ENCODE measurements around the gene USP7. TPM values are rescaled to one million over a fixed set of nuclear protein-coding genes. Genes with fewer than 3 reads are reported as not detected.
A peak's percentile ranks its signal among the peaks of the same experiment; 100 is the strongest.
"Not testable (repeated sequence)": the region's sequence is repeated elsewhere in the genome, so short reads cannot be mapped to it uniquely, and the experiment has no call there.

USP7 gene
- total RNA-seq, 1 donor from 2014 or later, result 159 TPM

DNA sequence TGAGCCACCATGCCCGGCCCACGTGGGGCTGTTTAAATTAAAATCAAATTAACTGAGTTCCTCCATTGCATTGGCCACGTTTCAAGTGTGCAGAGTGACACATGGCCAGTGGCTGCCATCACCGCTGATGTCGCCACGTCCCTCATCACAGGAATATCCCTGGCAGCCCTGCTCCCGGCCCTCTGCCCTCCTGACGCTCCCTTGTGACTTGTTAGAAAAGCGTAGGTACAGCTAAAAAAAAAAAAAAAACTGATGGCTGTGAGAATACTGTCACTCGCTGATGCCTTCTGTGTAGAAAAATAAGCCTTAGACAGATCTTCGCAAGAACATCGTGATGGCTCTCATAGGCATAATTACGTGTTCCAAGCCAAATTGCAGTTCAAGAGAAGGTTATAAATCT, 116.6 kb downstream of the USP7 start:
- Mint-ChIP-seq H3K4me3 (ENCODE audit: low read depth) (no peak overlapping the region), H3K9me3 (ENCODE audit: low read depth) (no peaks in the 10 kb centered on the region), H3K36me3 (ENCODE audit: insufficient read depth) (peaks cover 18% of the 10 kb centered on the region), H3K27me3 (no peaks in the 10 kb centered on the region), H3K27ac (peak overlapping the region; percentile 78), H3K4me1 (ENCODE audit: low read depth) (peaks cover 7% of the 10 kb centered on the region)
- DNase-seq (ENCODE audit: low spot score, unreplicated experiment), result no peak
- TF ChIP-seq, protein P1, sequence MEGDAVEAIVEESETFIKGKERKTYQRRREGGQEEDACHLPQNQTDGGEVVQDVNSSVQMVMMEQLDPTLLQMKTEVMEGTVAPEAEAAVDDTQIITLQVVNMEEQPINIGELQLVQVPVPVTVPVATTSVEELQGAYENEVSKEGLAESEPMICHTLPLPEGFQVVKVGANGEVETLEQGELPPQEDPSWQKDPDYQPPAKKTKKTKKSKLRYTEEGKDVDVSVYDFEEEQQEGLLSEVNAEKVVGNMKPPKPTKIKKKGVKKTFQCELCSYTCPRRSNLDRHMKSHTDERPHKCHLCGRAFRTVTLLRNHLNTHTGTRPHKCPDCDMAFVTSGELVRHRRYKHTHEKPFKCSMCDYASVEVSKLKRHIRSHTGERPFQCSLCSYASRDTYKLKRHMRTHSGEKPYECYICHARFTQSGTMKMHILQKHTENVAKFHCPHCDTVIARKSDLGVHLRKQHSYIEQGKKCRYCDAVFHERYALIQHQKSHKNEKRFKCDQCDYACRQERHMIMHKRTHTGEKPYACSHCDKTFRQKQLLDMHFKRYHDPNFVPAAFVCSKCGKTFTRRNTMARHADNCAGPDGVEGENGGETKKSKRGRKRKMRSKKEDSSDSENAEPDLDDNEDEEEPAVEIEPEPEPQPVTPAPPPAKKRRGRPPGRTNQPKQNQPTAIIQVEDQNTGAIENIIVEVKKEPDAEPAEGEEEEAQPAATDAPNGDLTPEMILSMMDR (IDR thresholded peaks at IDR 0.05; ENCODE audit: unreplicated experiment), result no peak

GRCh38 chr16:8846401-8846932, 117.2 kb downstream of the USP7 start:
- TF ChIP-seq, protein P1 (IDR thresholded peaks at IDR 0.05; ENCODE audit: unreplicated experiment), result no peak
- Mint-ChIP-seq H3K9me3 (ENCODE audit: low read depth) (no peaks in the 10 kb centered on the region), H3K27me3 (no peaks in the 10 kb centered on the region), H3K4me1 (ENCODE audit: low read depth) (peaks cover 8% of the 10 kb centered on the region), H3K36me3 (ENCODE audit: insufficient read depth) (peaks cover 17% of the 10 kb centered on the region), H3K27ac (no peak overlapping the region), H3K4me3 (ENCODE audit: low read depth) (no peak overlapping the region)
- no peak for DNase-seq (ENCODE audit: low spot score, unreplicated experiment)

GRCh38 chr16:8845699-8846298, 117.9 kb downstream of the USP7 start:
- Mint-ChIP-seq H3K27ac (no peak overlapping the region), H3K36me3 (ENCODE audit: insufficient read depth) (peaks cover 15% of the 10 kb centered on the region), H3K4me1 (ENCODE audit: low read depth) (peaks cover 8% of the 10 kb centered on the region), H3K9me3 (ENCODE audit: low read depth) (no peaks in the 10 kb centered on the region), H3K27me3 (no peaks in the 10 kb centered on the region), H3K4me3 (ENCODE audit: low read depth) (no peak overlapping the region)
- DNase-seq (ENCODE audit: low spot score, unreplicated experiment), result no peak
- TF ChIP-seq, protein P1 (IDR thresholded peaks at IDR 0.05; ENCODE audit: unreplicated experiment), result no peak

DNA sequence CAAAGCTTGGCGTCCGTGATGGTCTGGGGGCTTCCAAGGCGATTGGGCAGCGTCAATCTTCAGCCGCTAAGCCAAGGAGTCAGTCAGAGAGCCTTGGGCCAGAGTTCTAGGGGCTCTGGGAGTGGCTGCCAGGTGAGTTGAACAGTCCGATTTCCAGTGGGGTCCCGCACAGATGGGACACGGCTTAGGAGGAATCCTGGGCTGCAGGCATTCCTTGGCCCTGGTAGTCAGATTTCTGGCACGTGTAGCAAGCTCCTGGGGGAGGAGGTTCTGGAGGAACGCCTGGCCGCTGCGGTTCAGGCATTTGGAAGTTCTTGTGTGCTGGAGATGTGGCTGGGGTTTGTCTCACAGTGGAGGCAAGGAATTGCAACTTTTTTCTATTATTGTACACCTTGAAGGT, 120.4 kb downstream of the USP7 start:
- not testable (repeated sequence) for H3K4me3 Mint-ChIP-seq (ENCODE audit: low read depth); H3K27ac Mint-ChIP-seq; H3K27me3 Mint-ChIP-seq; H3K36me3 Mint-ChIP-seq (ENCODE audit: insufficient read depth); DNase-seq (ENCODE audit: low spot score, unreplicated experiment); H3K9me3 Mint-ChIP-seq (ENCODE audit: low read depth); H3K4me1 Mint-ChIP-seq (ENCODE audit: low read depth)

Other genes with a start within 250 kb of the USP7 start
- 10.8 and 11.1 TPM in 2 replicates for gene TMEM186, start 166.3 kb downstream of the USP7 start, total RNA-seq
- 26.5 and 30.3 TPM in 2 replicates for gene PMM2, start 166.1 kb downstream of the USP7 start, total RNA-seq
- 117 and 122 TPM in 2 replicates for gene CARHSP1, start 94.9 kb downstream of the USP7 start, total RNA-seq
- gene LITAFD, start 81.6 kb downstream of the USP7 start, total RNA-seq, result not detected in 2 replicates
- gene HAPSTR1, start 127.7 kb upstream of the USP7 start, total RNA-seq, result 77.6 and 79.7 TPM in 2 replicates

Measured in progenitor cell of endocrine pancreas (in vitro differentiated cells).